MCF 10A (cell line): ENCODE data around the gene IPO9. TPM values are rescaled to one million over a fixed set of nuclear protein-coding genes. Genes with fewer than 3 reads are reported as not detected.

ENCODE experiments used
- BruUV-seq: library from RNA; stranded (reverse); fragments of 400-500 nt; replicated peaks from 2 replicates; lab custom pipeline; 2021; lab: Mats Ljungman, UMichigan
- CTCF ChIA-PET: fragments of 300-600 bp; sonication (Branson Sonifier 250); formaldehyde crosslinking; extraction: SDS; loops from one replicate; lab custom pipeline; 2021; ENCODE audit warnings: antibody characterized with exemption, inconsistent platforms; lab: Yijun Ruan, JAX
- POLR2A ChIA-PET: fragments of 300-600, 350-650 bp; sonication (Branson Sonifier 250); formaldehyde crosslinking; extraction: SDS; loops from one replicate; lab custom pipeline; 2020; ENCODE audit warnings: antibody characterized with exemption, inconsistent platforms; lab: Yijun Ruan, JAX
- DNase-seq: peaks from one replicate; pipeline ENCODE4 v3.0.0-alpha.2; 2018; ENCODE audit not compliant: unreplicated experiment
- H3K27ac Mint-ChIP-seq: one replicate; pipeline ENCODE4 v1.8.0; 2022; ENCODE audit warnings: mild to moderate bottlenecking, low read depth, mixed read lengths; ENCODE audit not compliant: unreplicated experiment
- H3K27me3 Mint-ChIP-seq: one replicate; pipeline ENCODE4 v1.8.0; 2022; ENCODE audit warnings: mixed read lengths; ENCODE audit not compliant: insufficient read depth, unreplicated experiment
- H3K36me3 Mint-ChIP-seq: one replicate; pipeline ENCODE4 v1.8.0; 2022; ENCODE audit warnings: mild to moderate bottlenecking, moderate library complexity, mixed read lengths; ENCODE audit not compliant: insufficient read depth, unreplicated experiment
- H3K4me1 Mint-ChIP-seq: one replicate; pipeline ENCODE4 v1.8.0; 2022; ENCODE audit warnings: mixed read lengths; ENCODE audit not compliant: insufficient read depth, unreplicated experiment
- H3K4me3 Mint-ChIP-seq: one replicate; pipeline ENCODE4 v1.8.0; 2022; ENCODE audit warnings: mild to moderate bottlenecking, moderate library complexity, mixed read lengths; ENCODE audit not compliant: unreplicated experiment
- H3K9me3 Mint-ChIP-seq: one replicate; pipeline ENCODE4 v1.8.0; 2022; ENCODE audit warnings: mixed read lengths; ENCODE audit not compliant: unreplicated experiment
- intact Hi-C: fragments of 100-400 bp; cut with micrococcal nuclease; formaldehyde crosslinking; loops from 2 replicates; pipeline ENCODE4 v1.14.1; 2022
- total RNA-seq: library from RNA; stranded (reverse); gene quantifications from 2 replicates; pipeline ENCODE4 v1.2.3, GENCODE V29; 2022
- TF ChIP-seq, protein P1 (sequence below): fragments of 200-600 bp; IDR thresholded peaks from one replicate; pipeline ENCODE4 v1.8.0; 2022; ENCODE audit warnings: antibody characterized with exemption, mild to moderate bottlenecking; ENCODE audit not compliant: unreplicated experiment

The IPO9 gene
- total RNA-seq, 1 experiment from 2014 or later = 117 TPM

GRCh38 chr1:201906336-201906735, 77.4 kb downstream of the IPO9 start:
- TF ChIP-seq, protein P1, sequence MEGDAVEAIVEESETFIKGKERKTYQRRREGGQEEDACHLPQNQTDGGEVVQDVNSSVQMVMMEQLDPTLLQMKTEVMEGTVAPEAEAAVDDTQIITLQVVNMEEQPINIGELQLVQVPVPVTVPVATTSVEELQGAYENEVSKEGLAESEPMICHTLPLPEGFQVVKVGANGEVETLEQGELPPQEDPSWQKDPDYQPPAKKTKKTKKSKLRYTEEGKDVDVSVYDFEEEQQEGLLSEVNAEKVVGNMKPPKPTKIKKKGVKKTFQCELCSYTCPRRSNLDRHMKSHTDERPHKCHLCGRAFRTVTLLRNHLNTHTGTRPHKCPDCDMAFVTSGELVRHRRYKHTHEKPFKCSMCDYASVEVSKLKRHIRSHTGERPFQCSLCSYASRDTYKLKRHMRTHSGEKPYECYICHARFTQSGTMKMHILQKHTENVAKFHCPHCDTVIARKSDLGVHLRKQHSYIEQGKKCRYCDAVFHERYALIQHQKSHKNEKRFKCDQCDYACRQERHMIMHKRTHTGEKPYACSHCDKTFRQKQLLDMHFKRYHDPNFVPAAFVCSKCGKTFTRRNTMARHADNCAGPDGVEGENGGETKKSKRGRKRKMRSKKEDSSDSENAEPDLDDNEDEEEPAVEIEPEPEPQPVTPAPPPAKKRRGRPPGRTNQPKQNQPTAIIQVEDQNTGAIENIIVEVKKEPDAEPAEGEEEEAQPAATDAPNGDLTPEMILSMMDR = no peak
- Mint-ChIP-seq H3K4me3 (no peak overlapping the region), H3K36me3 (no peaks in the 10 kb centered on the region), H3K27ac (no peak overlapping the region), H3K9me3 (no peaks in the 10 kb centered on the region), H3K27me3 (peaks cover 16% of the 10 kb centered on the region), H3K4me1 (no peaks in the 10 kb centered on the region)
- no peak for DNase-seq
- ChIA-PET CTCF (interaction anchor here (1.0 to 22.4 kb wide), 3 partner anchors 11 to 55 kb away, joined by 3 to 882 read pairs (median 102); partner anchors contain the start of gene TIMM17A), POLR2A (no interaction called here)
- intact Hi-C loops = no loop called here
- no TSS peak for BruUV-seq

DNA sequence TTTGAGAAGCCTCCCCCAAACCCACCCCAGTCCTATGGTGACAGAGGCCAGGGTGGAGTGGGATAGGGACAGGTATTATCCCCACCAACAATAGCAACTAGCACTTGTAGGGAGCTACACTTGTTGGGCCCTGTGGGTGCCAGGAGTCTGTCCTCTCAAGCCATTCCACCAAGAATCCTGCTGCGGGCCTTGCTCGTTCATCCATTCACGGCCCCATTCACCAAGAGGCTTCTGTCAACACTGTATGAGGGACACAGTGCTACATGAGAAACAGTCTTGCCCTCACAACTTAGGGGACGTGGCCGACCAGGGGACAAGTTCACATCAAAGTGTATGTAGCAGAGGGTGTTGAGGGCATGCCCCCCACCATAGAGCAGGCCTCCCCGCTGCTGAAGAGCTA, 78.7 kb downstream of the IPO9 start:
- no peaks in the 10 kb centered on the region for H3K36me3 Mint-ChIP-seq
- BruUV-seq = no TSS peak
- DNase-seq = no peak
- CTCF ChIA-PET = interaction anchor here (0.5 to 22.4 kb wide), 3 partner anchors 12 to 845 kb away, joined by 3 to 882 read pairs (median 102); partner anchors contain the start of gene TIMM17A
- H3K27ac Mint-ChIP-seq = no peak overlapping the region
- no peaks in the 10 kb centered on the region for H3K9me3 Mint-ChIP-seq
- H3K27me3 Mint-ChIP-seq = peaks cover 16% of the 10 kb centered on the region
- H3K4me1 Mint-ChIP-seq = no peaks in the 10 kb centered on the region
- TF ChIP-seq, protein P1 = no peak
- intact Hi-C loops = no loop called here
- H3K4me3 Mint-ChIP-seq = no peak overlapping the region
- POLR2A ChIA-PET = interaction anchor here (0.5 to 2.0 kb wide), 2 partner anchors 24 to 48 kb away, joined by 3 to 6 read pairs; partner anchors contain the start of gene TIMM17A

DNA sequence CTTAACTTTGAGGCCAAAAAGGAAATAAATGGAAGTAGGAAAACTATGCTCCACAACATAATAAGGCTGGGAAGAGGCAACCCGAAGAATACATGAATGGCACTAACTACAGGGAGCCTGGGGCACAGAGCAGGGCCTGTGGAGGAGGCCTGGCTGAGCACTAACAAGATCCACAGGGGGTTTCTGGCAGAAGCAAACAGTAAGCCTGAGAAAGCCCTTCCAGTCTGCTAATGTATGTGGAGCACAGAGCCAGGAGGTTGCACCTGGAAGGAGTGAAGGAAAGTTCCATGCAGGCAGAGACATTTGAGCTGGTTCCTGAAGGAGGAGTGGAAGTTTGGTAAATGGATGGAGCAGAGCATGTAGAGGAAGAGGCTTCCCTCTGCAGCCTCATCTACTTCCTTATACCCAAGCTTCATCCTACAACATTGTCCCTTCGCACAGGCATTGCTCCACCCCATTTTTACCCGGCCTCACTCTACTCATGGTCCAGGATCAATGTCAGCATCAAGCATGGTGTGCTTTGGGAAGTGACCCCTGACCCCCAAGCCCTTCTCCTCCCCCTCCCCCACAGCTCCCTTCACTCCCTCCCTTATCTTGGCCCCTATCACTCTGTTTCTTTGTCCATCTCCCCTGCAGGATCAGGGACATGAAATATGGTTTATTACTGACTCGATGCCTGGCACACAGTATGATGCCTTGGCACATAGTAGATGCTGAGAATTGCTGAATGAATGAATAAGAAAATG, 83.0 kb downstream of the IPO9 start:
- intact Hi-C loops = no loop called here
- no peak overlapping the region for H3K4me3 Mint-ChIP-seq
- H3K36me3 Mint-ChIP-seq = no peaks in the 10 kb centered on the region
- no peak overlapping the region for H3K27ac Mint-ChIP-seq
- H3K9me3 Mint-ChIP-seq = no peaks in the 10 kb centered on the region
- no peak for DNase-seq
- POLR2A ChIA-PET = interaction anchor here (1.7 kb wide), 1 partner anchor 43 kb away, joined by 8 read pairs; the partner anchor contains the start of gene TIMM17A
- TF ChIP-seq, protein P1 = no peak
- H3K27me3 Mint-ChIP-seq = peaks cover 27% of the 10 kb centered on the region
- CTCF ChIA-PET = interaction anchor here (1.3 to 9.2 kb wide), 4 partner anchors 16 to 61 kb away, joined by 3 to 83 read pairs (median 8); no protein-coding TSS in a partner anchor
- peaks cover 16% of the 10 kb centered on the region for H3K4me1 Mint-ChIP-seq
- BruUV-seq = no TSS peak

DNA sequence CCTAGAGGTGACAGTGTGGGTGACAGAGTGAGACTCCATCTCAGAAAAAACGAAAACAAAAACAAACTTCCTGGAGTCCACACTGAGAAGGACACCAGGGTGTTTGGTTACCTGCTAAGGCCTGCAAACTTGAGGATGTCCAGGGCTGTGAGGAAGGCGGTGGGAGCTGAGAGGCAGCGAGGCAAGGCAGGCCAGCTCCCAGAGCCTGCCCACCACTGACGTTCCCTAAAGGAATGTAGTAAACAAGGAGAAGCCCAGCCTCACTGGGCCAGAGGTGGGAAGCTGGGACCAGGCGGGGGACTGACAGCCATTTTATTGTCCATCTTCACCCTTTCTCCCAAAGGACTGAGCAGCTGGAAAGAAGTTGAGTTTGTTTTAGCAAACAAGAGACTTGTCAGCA, 83.9 kb downstream of the IPO9 start:
- H3K4me3 Mint-ChIP-seq = no peak overlapping the region
- H3K27ac Mint-ChIP-seq = no peak overlapping the region
- BruUV-seq = no TSS peak
- H3K4me1 Mint-ChIP-seq = peaks cover 25% of the 10 kb centered on the region
- no peaks in the 10 kb centered on the region for H3K36me3 Mint-ChIP-seq
- DNase-seq = no peak
- TF ChIP-seq, protein P1 = no peak
- POLR2A ChIA-PET = interaction anchor here (0.9 to 1.7 kb wide), 4 partner anchors 9 to 42 kb away, joined by 3 to 8 read pairs (median 4); partner anchors contain the start of gene TIMM17A
- CTCF ChIA-PET = interaction anchor here (0.8 to 9.2 kb wide), 8 partner anchors 14 to 223 kb away, joined by 3 to 83 read pairs (median 4); no protein-coding TSS in a partner anchor
- peaks cover 27% of the 10 kb centered on the region for H3K27me3 Mint-ChIP-seq
- intact Hi-C loops = no loop called here
- no peaks in the 10 kb centered on the region for H3K9me3 Mint-ChIP-seq
